Fibroblast of villous mesenchyme (primary cell): ENCODE data around the gene PPIF. TPM values are rescaled to one million over a fixed set of nuclear protein-coding genes. Genes with fewer than 3 reads are reported as not detected.
"Not testable (repeated sequence)": the region's sequence is repeated elsewhere in the genome, so short reads cannot be mapped to it uniquely, and the experiment has no call there.

ENCODE experiments used
- DNase-seq: peaks from one replicate; pipeline ENCODE4 v3.0.0-alpha.2; 2010; ENCODE audit warnings: low read depth
- H3K4me3 ChIP-seq: 2 replicates; pipeline ENCODE4 v1.5.1; 2011; ENCODE audit warnings: low read depth, mild to moderate bottlenecking, low read length
- CTCF ChIP-seq: IDR thresholded peaks from 2 replicates; pipeline ENCODE4 v1.5.1; 2012; ENCODE audit warnings: low read depth, mild to moderate bottlenecking, low read length; ENCODE audit not compliant: insufficient read depth
- total RNA-seq: library from RNA; depleted of rRNA; stranded (reverse); fragments of >200 nt; gene quantifications from 2 replicates; pipeline ENCODE4 v1.2.3, GENCODE V29; 2012

The PPIF gene
- total RNA-seq, 1 donor: 42.7 TPM

DNA sequence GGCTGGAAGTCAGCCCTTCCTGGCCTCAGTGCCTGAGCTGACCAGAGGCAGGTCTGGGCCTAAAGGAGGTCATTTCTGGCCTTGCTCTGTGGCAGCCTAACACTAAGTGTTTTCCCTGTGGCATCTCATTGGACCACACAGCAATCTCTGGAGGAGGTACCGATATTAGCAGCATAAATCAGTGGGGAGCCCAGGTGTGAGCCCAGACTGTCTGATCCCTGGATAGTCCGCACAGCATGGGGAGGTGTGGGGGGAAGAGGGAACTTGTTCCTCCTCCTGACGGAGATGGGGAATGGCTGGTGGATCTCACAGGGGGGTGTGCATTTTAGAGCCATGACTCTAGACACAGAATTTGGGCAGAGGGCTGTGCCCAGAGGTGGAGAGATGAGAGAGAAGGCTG lies 11.0 kb upstream of the PPIF start:
- DNase-seq: no peak
- TF ChIP-seq CTCF: no peak
- H3K4me3 ChIP-seq: no peak overlapping the region

GRCh38 chr10:79336739-79337138 lies 10.5 kb upstream of the PPIF start:
- no peak overlapping the region for H3K4me3 ChIP-seq
- no peak for TF ChIP-seq CTCF
- DNase-seq: no peak

DNA sequence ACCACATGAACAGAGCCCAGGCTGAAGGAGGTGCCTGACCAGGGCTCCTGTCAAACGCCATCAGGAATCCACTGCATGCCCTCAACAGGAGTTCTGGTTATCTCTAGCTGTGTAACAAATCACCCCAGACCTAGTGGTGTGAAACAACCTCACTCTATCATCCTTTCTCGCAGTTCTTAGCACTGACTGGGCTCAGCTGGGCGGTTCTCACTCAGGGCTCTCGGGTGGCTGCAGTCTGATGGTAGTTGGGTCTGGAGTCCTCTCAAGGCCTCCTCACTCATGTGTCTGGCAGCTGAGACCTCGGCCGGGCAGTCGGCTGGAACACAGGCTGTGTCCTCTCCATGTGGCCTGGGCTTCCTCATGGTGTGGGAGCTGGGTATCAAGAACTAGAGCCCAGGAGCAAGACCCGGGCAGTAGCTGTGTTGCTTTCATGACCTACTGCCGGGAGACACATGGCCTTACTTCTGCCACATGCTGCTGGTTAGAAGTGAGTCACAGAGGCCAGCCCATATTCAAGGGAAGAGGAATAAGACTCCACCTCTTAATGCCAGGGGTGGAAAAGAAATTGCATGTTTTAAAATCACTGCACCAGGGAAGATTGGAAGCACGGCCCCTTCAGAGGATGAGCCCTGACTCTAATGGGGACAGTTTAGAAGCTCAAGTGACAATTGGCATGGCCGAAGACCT lies 9.3 kb upstream of the PPIF start:
- DNase-seq, H3K4me3 ChIP-seq: not testable (repeated sequence)

- no peak for DNase-seq
- no peak overlapping the region for H3K4me3 ChIP-seq
- no peak for TF ChIP-seq CTCF
These were observed 8.0 kb upstream of the PPIF start for GRCh38 chr10:79339266-79339665.

DNA sequence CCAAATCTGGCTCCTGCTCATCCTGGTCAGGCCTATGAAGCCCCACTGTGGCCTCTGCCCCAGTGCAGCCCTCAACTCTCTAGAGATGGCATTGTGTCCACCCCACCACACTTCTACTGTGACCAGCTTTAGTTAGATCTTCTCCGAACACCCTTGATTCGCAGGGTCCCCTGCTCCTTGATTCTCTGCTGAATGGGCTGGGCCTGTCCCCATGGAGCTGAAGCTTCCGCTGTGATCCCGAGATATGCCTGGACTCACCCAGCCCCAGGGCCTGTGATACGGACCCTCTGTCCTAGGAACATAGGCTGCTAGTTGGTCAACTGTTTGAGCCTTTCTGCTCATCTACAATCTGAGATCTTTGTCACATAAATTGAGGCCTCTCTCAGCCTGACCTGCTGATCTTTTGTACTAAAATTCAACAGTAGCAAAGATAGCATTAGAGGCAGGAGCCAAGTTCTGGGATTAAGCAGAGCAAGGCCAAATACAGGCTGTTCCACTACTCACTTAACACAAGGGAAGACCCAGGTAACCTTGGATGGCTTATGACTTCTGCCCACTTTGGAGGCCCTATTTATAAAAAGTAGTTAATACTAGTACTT lies 6.5 kb upstream of the PPIF start:
- DNase-seq: no peak
- TF ChIP-seq CTCF: no peak
- no peak overlapping the region for H3K4me3 ChIP-seq

- TF ChIP-seq CTCF: no peak
- no peak for DNase-seq
- no peak overlapping the region for H3K4me3 ChIP-seq
These were observed 4.9 kb upstream of the PPIF start for GRCh38 chr10:79342295-79342761.

- no peak for TF ChIP-seq CTCF
- peak; percentile 21 for DNase-seq
- no peak overlapping the region for H3K4me3 ChIP-seq
These were observed 4.3 kb upstream of the PPIF start for GRCh38 chr10:79342811-79343561.
